Thyroid gland (tissue), 4 donors: Measurements from ENCODE around the gene ANGPTL8. TPM values are rescaled to one million over a fixed set of nuclear protein-coding genes. Genes with fewer than 3 reads are reported as not detected.

Experiments used
- DNase-seq, 2 donors: peaks; one replicate each; pipeline ENCODE4 v3.0.0-alpha.2; 2019
- H3K27ac ChIP-seq, 3 donors: fragments of 200-600 bp; sonication (generic); 1 replicate in 2 of 3; 2 replicates in 1 of 3; pipeline ENCODE4 v1.5.1; 2016 to 2019; ENCODE audit warnings: mild to moderate bottlenecking in 1 of 3, moderate library complexity in 1 of 3
- H3K27me3 ChIP-seq: fragments of 200-600 bp; sonication (generic); one replicate; pipeline ENCODE4 v1.5.1; 2019
- H3K36me3 ChIP-seq, 2 donors: fragments of 200-600 bp; sonication (generic); one replicate each; pipeline ENCODE4 v1.5.1; 2016 to 2019
- H3K4me1 ChIP-seq, 2 donors: fragments of 200-600 bp; sonication (generic); one replicate each; pipeline ENCODE4 v1.5.1; 2017 to 2019
- H3K4me3 ChIP-seq, 3 donors: fragments of 200-600 bp; sonication (generic); replicated peaks in 1 of 3; 1 replicate in 2 of 3; 2 replicates in 1 of 3; pipeline ENCODE4 v1.5.1; 2016; ENCODE audit warnings: mild to moderate bottlenecking in 1 of 3
- H3K9me3 ChIP-seq: fragments of 200-600 bp; sonication (generic); one replicate; pipeline ENCODE4 v1.5.1; 2017
- POLR2A ChIP-seq, 2 donors: fragments of 450-650 bp; IDR thresholded peaks; one replicate each; pipeline ENCODE4 v1.6.1; 2017; ENCODE audit warnings: antibody characterized with exemption in 2 of 2, mild to moderate bottlenecking in 2 of 2, moderate library complexity in 1 of 2
- WGBS, 2 donors: methylation state at CpG; one replicate each; pipeline ENCODE4 v1.1.5; 2017; 5-methylcytosine and 5-hydroxymethylcytosine counted together
- intact Hi-C: fragments of 100-400 bp; cut with DNase I; formaldehyde crosslinking; loops from one replicate; pipeline ENCODE4 v1.15.1; 2023
- total RNA-seq, 4 donors: library from RNA; depleted of rRNA; stranded (reverse); fragments of >200 nt; gene quantifications; one replicate each; pipeline ENCODE4 v1.2.3, GENCODE V29; 2016
- TF ChIP-seq, protein P1 (sequence below), 6 experiments: fragments of 200-600 bp in 3 of 6; fragments of 450-650 bp in 3 of 6; sonication (generic) in 3 of 6; IDR thresholded peaks; one replicate each; pipeline ENCODE4 v1.5.1; 2016 to 2019; ENCODE audit warnings: antibody characterized with exemption in 6 of 6, mild to moderate bottlenecking in 2 of 6, inconsistent platforms in 1 of 6, moderate library complexity in 1 of 6

ANGPTL8 gene
- total RNA-seq, 4 donors from 2014 or later, result 3.4 TPM; not detected in 3

DNA sequence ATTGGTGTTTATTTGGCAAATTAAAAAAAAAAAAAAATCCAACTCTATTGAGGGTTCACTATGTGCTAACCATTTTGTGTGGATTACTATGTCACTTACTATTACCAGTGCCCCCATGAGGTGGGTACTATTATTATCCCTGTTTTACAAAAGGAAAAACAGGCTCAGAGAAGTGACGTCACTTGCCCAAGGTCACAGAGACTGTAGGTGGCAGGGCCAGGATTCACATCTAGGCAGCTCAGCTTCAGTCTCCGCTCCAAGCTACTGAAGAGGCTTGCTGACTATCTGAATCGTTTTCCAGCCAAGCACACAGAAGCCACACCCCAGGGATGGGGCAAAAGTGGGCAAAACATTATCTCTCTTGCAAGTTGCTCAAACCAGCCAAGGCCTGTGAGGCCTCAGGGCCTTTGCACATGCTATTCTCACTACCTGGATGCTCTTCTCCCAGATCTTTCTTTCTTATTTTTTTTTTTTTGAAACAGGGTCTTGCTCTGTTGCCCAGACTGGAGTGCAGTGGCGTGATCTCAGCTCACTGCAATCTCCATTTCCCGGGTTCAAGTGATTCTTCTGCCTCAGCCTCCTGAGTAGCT lies 4.8 kb upstream of the ANGPTL8 start:
- no peak overlapping the region for H3K4me3 ChIP-seq
- peaks cover 27 to 42% of the 10 kb centered on the region in 2 donors for H3K36me3 ChIP-seq
- intact Hi-C loops, result no loop called here
- 88% methylated on average over 5 of the region's 5 CpGs for WGBS, 2 donors
- no peaks in the 10 kb centered on the region for H3K9me3 ChIP-seq
- no peak overlapping the region for H3K27ac ChIP-seq
- no peaks in the 10 kb centered on the region for H3K4me1 ChIP-seq
- TF ChIP-seq, protein P1, sequence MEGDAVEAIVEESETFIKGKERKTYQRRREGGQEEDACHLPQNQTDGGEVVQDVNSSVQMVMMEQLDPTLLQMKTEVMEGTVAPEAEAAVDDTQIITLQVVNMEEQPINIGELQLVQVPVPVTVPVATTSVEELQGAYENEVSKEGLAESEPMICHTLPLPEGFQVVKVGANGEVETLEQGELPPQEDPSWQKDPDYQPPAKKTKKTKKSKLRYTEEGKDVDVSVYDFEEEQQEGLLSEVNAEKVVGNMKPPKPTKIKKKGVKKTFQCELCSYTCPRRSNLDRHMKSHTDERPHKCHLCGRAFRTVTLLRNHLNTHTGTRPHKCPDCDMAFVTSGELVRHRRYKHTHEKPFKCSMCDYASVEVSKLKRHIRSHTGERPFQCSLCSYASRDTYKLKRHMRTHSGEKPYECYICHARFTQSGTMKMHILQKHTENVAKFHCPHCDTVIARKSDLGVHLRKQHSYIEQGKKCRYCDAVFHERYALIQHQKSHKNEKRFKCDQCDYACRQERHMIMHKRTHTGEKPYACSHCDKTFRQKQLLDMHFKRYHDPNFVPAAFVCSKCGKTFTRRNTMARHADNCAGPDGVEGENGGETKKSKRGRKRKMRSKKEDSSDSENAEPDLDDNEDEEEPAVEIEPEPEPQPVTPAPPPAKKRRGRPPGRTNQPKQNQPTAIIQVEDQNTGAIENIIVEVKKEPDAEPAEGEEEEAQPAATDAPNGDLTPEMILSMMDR (IDR thresholded peaks at IDR 0.05), result no peak
- no peak for TF ChIP-seq POLR2A (IDR thresholded peaks at IDR 0.05)
- no peak for DNase-seq
- no peaks in the 10 kb centered on the region for H3K27me3 ChIP-seq

DNA sequence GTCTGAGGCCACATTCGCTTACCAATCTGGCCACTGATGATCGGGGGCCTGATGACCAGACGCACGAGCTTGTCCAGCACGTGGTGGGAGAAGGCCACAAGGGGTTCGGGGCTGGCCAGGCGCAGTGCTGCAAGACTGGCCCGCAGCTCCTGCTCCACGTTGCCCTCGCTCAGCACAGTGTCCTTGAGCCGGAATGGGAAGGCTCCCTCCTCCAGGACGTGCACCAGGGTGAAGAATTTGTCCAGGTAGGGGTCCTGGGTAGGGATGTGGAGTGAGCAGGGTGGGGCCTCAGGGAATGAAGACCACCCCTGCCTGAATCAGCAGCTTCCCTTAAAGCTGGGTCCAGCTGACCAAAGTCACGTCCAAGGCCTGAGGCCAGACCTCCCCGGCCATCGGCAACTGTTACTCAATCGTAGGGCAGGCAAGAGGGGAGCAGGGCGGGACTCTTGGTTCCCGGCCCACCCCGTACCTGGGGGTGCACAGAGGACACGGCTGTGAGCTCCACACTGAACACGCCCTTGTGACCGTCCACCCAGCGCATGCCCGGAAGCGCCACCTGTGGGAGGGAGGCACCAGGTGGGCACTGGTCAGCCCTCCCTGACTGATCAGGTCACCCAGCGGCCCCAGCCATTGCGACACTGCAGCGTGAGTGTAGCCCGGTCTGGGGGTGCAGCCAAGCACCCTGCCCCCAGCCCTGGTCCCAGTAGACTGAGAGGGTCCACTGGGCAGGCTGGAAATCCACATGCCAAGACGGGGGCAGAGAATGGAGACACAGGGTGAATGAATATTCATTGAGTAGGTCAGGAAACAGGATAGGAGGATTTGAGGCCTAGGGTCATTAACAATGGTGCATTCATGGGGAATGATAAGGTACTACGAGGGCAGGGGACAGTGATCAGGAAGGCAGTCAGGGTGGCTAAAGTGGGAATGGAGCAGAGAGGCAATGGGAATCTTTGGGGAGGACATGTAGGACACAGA lies 2.8 kb upstream of the ANGPTL8 start:
- DNase-seq, result no peak
- intact Hi-C loops, result no loop called here
- no peaks in the 10 kb centered on the region for H3K27me3 ChIP-seq
- H3K9me3 ChIP-seq, result no peaks in the 10 kb centered on the region
- H3K27ac ChIP-seq, result no peak overlapping the region
- H3K36me3 ChIP-seq, result peaks cover 37 to 45% of the 10 kb centered on the region in 2 donors
- H3K4me1 ChIP-seq, result no peaks in the 10 kb centered on the region
- no peak overlapping the region for H3K4me3 ChIP-seq
- TF ChIP-seq, protein P1 (IDR thresholded peaks at IDR 0.05), result no peak
- no peak for TF ChIP-seq POLR2A (IDR thresholded peaks at IDR 0.05)
- WGBS, 2 donors, result 91 to 93% methylated on average over 20 to 30 of the region's 31 CpGs

DNA sequence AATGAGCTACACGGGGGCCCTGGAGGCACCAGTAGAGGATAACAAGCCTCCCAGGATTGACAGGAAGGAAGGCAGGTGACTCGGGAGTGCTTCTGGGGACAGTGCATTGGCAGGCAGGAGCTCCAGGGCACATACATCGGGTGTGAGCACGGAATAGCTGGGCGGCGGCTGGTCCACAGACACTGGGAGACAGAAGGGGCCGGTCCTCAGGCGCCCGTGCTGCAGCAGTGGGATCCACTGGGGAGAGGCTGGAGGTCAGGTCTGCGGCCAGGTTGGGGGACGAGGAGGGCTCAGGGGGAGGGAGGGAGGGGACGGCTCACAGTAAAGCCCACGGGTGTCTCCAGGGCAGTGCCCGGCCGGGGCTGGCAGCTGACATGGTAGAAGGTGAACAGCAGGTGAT lies 2.1 kb upstream of the ANGPTL8 start:
- intact Hi-C loops, result no loop called here
- DNase-seq, result no peak
- Histone ChIP-seq H3K4me3 (no peak overlapping the region), H3K27ac (no peak overlapping the region), H3K27me3 (no peaks in the 10 kb centered on the region), H3K9me3 (no peaks in the 10 kb centered on the region), H3K36me3 (peaks cover 30 to 45% of the 10 kb centered on the region in 2 donors), H3K4me1 (no peaks in the 10 kb centered on the region)
- TF ChIP-seq, protein P1 (IDR thresholded peaks at IDR 0.05), result no peak
- TF ChIP-seq POLR2A (IDR thresholded peaks at IDR 0.05), result no peak
- 79 to 82% methylated on average over 5 to 15 of the region's 15 CpGs for WGBS, 2 donors

DNA sequence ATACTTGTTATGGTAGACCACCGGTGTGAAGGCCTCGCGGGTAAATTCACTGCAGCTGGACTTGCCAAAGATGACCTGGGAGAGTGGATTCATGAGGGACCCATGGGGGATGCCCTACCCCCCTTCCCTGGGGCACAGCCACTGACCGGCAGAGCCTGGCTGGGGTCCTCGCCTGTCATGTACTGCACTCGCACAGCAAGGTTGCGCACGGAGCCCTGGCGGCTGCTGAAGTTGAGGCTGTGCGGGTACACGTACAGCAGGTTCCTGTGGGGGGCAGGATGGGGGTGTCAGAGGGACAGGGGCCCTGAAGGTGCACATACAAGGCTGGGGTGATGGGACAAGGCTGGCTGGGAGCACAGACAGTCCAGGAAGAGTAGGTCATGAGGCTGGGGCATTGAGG lies 1.4 kb upstream of the ANGPTL8 start:
- 90 to 95% methylated on average over 10 to 11 of the region's 11 CpGs for WGBS, 2 donors
- intact Hi-C loops, result no loop called here
- Histone ChIP-seq H3K4me1 (no peaks in the 10 kb centered on the region), H3K36me3 (peaks cover 23 to 45% of the 10 kb centered on the region in 2 donors), H3K9me3 (no peaks in the 10 kb centered on the region), H3K4me3 (no peak overlapping the region), H3K27me3 (no peaks in the 10 kb centered on the region), H3K27ac (no peak overlapping the region)
- DNase-seq, result no peak
- TF ChIP-seq POLR2A (IDR thresholded peaks at IDR 0.05), result no peak
- TF ChIP-seq, protein P1 (IDR thresholded peaks at IDR 0.05), result no peak
